ENCODE measurements around the gene CENPX.

Gene CENPX

DNA sequence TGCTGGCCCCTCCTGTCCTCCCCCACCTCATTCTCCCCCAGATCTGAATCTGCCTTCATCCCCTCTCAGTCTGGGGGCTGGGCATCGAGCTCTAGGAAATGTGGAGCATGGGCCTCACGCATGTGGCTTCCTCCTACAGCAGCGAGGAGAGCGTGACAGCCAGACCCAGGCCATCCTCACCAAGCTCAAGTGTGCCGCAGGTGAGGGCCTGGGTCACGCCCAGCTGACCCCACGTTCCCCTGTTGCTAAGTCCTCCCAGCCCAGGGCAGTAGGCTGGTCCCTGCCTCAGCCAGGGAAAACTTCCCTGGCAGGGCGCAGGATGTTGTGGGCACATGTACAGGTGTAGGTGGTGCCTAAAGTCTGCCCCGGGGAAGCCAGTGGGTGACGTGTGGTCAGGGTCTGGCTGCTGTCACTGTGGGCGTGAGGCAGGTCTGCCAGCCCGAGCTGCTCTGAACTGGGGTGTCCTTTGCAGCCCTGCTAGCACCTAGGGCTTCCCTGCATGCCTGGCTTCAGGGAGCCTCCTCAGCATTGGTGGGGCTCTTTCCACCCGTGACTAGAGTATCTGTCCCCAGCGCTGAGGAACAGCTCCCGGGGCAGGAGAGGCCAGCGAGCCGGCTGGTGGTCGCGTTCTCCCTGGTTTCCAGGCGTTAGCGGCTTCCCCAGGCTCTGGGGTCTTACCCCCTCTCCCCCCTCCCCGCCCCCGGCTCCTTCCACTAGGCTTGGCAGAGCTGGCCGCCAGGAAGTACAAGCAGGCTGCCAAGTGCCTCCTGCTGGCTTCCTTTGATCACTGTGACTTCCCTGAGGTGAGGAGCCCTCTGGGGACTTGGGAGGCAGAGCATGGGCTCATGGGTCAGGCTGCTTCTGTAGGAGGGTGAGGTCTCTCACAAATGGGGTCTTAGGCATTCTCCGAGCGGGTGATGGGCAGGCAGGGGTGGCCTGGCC is 32.6 kb upstream of the CENPX start:
- DNase-seq: no peak

DNA sequence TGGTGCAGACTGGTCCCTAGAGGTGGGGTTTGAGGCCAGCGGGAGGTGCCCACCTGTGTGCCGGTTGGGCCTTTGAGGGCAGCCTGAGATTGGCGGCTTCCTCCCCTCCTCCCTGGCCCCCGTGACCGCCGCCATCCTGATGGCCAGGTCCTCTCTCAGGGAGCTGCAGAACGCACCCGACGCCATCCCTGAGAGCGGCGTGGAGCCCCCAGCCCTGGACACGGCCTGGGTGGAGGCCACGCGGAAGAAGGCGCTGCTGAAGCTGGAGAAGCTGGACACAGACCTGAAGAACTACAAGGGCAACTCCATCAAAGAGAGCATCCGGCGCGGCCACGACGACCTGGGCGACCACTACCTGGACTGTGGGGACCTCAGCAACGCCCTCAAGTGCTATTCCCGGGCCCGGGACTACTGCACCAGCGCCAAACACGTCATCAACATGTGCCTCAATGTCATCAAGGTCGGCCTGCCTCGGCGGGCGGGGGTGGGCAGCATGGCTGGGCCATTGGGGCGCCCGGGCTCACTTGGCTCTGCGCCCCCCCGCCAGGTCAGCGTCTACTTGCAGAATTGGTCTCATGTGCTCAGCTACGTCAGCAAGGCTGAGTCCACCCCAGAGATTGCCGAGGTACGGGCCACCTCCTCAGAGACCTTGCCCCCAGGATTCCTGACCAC is 31.8 kb upstream of the CENPX start:
- no peak for DNase-seq

GRCh38 chr17:82053556-82054263 is 31.0 kb upstream of the CENPX start:
- no peak for DNase-seq

GRCh38 chr17:82053130-82053529 is 30.5 kb upstream of the CENPX start:
- no peak for DNase-seq

DNA sequence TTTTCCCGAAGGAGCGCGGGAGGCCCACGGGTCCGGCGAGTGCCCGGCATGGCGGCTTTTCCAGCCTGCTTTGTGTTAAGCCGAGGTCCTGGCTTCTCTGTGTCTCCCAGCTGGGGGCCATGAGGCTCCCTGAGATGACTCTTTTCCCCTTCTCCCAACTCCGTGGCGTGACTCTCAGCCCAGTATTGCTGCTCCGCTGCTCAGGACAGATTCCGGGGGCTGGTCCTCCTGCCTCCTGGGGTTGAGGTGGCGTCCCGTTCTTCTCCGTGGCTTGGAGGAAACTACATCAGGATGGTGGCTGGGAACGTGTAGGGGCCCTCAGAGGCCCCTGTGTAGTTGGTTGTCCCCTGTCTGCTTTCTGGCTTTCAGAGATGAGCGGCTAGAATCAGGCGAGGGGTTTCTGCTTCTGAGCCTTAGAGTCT is 30.0 kb upstream of the CENPX start:
- no peak for DNase-seq

DNA sequence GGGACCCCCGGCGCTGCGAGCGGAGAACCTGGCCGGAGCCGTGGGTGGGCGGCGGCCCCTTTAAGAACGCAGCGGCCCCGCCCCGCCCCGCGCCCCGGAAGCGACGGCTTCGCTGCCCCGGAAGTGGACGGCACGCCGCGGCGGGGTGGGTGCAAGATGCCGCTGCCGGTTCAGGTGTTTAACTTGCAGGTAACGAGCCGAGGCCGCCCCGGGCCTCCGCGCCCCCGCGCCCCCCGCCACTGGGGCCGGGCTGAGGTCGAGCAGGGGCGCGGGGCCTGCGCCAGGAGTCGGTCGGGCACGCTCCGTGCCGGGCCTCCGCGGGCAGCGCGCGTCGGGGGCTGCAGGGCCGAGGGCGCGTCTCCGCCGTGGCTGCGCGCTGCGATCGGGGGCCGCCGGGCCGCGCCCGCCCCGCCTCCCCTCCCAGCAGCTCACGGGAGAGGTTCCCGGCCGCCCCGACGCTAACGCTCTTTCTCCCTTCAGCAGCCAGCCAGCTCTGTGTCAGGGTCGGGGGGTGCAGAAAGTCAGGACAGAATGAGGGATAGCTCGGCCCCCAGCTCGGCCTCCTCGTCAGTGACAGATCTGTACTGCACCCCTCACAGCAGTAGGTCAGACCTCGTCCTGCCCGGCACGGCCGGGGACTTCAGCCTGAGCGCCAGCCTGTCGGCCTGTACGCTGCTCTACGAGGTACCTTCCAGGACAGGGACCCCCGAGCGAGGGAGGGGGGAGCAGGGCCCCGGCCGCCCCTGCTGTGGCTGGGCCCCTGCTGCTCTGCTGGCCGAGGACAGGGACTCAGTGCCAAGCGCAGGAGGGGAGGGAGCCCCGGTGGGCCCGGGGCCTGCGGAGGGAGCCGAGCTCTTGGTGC is 29.3 kb upstream of the CENPX start, which contains the start of the genes GPS1 and RFNG:
TSS of gene GPS1 (plus strand) at position 123 of the 862 bp plus-strand sequence. CDS start at position 157, 34 bp downstream.
TSS of gene RFNG (minus strand) at position 36 of the 862 bp plus-strand sequence. CDS start 45 bp downstream, outside the sequence.
- peak; percentile 93 for DNase-seq

DNA sequence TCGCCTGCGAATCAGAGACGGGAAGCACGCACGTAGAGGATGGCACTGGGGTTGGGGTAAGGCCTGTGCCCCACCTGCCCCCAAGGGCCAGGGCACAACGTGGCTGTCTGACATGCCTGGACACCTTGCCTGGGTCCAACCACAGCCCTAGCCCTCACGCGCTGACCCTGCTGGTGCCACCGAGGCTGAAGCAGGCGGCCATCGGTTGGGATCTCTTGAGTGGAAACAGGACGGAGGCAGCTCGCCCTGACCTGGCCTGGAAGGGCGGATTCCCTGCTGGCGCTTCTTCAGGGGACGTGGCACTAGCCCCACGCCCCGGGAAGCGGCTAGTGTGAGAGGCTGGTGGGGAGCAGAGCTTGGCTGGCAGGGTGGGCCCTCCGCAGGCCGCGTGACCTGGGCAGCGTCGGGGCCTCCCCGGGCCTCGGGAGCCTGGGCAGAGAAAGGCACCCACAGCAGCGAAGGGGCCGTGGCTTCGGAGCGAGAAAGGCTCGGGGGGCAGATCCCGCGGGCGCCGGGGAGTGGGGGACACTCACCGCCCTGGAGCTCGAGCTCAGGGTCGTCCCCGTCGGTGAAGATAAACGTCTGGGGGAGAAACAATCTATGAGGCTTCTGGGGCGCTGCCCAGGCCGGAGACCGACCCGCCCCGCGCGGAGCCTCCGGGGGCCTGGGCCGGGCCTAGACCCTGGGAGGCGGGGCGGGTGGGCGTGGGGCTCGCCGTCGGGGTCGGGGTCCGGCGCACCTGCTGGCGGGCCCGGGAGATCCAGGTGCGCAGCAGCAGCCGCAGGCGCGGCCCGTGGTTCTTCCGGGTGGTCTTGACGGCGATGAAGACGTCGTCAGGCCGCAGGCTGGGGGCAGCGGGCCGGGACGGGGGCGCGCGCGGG is 28.3 kb upstream of the CENPX start:
- no peak for DNase-seq

GRCh38 chr17:82050152-82050760 is 27.6 kb upstream of the CENPX start:
- no peak for DNase-seq

- no peak for DNase-seq
Observed at GRCh38 chr17:82049521-82049971, 26.9 kb upstream of the CENPX start.

DNA sequence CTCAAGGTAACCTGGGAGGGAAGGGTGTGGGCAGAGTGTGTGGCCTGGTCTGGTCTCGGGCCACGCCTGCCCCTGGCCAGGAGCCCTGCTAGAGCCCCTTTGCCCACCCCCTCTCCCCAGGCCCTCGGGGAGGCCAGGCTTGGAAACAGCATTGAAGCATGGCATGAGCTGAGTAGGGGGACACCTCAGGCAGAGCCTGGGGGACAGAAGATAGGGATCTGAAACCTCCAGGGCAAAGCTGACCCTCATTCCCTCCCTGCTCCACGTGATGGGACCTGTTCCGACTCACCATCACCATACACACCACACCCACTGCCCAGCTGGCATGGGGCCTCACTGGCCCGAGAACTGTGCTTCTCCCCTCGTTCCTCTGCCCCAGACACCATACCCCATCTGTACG is 26.4 kb upstream of the CENPX start:
- DNase-seq: no peak

GRCh38 chr17:82048571-82048971 is 25.9 kb upstream of the CENPX start:
- no peak for DNase-seq

DNA sequence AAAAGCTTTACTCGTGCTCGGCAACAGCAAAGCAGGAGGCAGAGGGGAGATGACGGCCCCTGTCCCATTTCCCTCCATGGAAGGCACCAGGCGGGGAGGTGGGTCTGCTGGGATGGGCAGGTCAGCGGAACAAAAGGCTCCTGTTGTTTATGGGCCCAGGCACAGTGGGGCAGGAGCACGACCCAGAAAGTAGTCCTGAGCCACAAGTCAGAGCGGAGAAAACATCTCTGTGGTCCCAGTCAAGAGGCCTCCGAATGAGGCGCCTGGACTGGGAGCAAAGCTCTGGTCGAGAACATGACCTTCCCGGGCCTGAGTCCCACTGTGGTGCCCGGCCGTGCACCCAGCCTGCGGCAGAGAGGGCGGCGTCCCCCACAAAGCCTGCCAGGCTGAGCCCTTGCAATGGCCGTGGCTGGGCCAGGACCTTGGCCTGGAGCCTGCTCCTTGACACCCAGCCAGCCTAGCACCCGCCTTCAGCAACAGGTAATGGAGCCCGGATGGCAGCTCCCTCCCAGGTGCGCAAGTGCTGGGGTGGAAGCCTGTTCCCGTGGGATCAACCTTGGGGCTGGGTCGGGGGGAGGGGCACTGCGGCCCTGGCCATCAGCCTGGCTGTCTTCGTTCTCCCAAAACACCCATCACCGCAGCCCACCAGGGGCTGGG is 25.4 kb upstream of the CENPX start:
- DNase-seq: no peak

- DNase-seq: no peak
Observed at GRCh38 chr17:82047379-82047778, 24.7 kb upstream of the CENPX start.

- DNase-seq: no peak
Observed at GRCh38 chr17:82046903-82047302, 24.2 kb upstream of the CENPX start.

- DNase-seq: no peak
Observed at GRCh38 chr17:82045936-82046484, 23.3 kb upstream of the CENPX start.

DNA sequence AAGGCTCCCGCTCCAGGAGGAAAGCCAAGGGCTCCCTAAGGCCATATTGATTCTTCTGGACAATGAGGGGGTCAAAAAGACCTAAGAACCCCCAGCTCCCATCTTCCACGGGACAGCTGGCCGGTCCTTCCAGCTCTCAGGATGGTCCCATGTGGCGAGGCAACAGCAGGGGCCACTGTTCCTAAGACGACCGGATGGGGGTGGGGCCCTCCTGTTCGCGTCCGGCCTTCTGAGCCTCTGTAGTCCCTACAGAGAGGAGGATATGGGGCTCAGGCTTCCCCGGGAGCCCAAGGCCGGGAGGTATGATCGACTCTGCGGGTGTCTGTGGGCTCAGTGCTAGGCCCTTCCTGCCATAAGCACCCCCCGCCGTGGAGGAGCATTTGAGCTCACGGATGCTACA is 20.8 kb upstream of the CENPX start:
- no peak for DNase-seq

DNA sequence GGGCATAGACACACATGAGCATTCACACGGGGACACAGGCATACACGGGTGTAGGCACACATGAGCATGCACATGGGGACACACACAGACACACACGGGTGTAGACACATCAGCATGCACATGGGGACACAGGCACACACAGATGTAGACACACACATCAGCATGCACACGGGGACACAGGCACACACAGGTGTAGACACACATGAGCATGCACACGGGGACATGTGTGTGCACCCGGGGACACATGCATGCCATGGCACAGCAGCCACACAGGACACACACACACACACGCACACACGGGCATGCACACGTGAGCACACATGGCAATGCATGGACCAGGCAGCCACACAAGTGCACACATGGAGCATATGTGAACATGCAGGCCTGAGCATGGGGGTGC is 20.0 kb upstream of the CENPX start:
- no peak for DNase-seq

GRCh38 chr17:82041144-82041814 is 18.6 kb upstream of the CENPX start:
- DNase-seq: no peak

DNA sequence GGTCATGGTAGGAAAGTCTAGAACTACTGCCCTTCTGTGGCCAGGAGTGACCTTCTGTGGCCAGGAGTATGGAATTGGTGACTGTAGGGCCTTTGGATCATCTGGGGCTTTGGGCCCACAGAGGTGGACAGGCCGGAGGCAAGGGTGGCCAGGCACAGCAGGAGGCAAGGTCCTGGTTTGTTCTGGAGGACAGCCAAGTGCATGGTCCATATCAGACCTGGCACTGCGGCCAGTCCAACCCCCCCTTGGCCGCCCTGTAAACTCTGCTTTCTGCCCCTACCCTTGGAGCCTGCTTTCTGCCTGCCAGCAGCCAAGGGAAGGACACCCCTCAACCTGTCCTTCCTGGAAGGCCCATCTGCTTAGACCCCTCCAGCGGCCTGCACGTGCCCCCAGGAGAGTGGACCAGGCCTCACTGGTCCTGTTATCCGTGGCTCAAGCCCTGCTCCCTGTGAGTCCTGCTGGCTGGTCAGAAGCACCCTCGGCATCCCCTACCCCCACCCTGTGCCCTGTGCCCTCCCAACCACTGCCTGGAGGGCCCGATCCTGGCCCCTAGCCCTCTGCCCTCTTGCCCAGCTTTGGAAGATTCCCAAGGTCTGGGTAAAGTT is 17.1 kb upstream of the CENPX start:
- no peak for DNase-seq
